Natural killer cell treated with Interleukin-12 subunit alpha and Interleukin-12 subunit beta and Interleukin-15 and Interleukin-18, amount 100 ng/mL, for 72 hours (primary cell): ENCODE results near the gene IL1R2. TPM values are rescaled to one million over a fixed set of nuclear protein-coding genes. Genes with fewer than 3 reads are reported as not detected.

ENCODE experiments used
- ATAC-seq, 2 donors: fragments of 150-1000 bp; cut with Tn5 transposase in 1 of 2; sonication (Bioruptor Pico), chemical (Tn5 transposase) in 1 of 2; 2 replicates each; pipeline ENCODE4 v1.10.0; 2021
- DNase-seq: peaks from one replicate; pipeline ENCODE4 v3.0.0; 2022; ENCODE audit warnings: low spot score
- H3K27ac Mint-ChIP-seq, 2 donors: 1 replicate in 1 of 2; 2 replicates in 1 of 2; pipeline ENCODE4 v1.8.0; 2022; ENCODE audit warnings: mixed read lengths in 2 of 2, mild to moderate bottlenecking in 1 of 2, moderate library complexity in 1 of 2
- H3K27me3 Mint-ChIP-seq, 2 donors: 1 replicate in 1 of 2; 2 replicates in 1 of 2; pipeline ENCODE4 v1.8.0; 2022; ENCODE audit warnings: mixed read lengths in 2 of 2
- H3K36me3 Mint-ChIP-seq: one replicate; pipeline ENCODE4 v1.8.0; 2022; ENCODE audit warnings: mixed read lengths
- H3K4me1 Mint-ChIP-seq, 2 donors: 1 replicate in 1 of 2; 2 replicates in 1 of 2; pipeline ENCODE4 v1.8.0; 2022; ENCODE audit warnings: low read depth in 2 of 2, mixed read lengths in 2 of 2, mild to moderate bottlenecking in 1 of 2
- H3K4me3 Mint-ChIP-seq: one replicate; pipeline ENCODE4 v1.8.0; 2022; ENCODE audit warnings: mixed read lengths
- H3K9me3 Mint-ChIP-seq: 2 replicates; pipeline ENCODE4 v1.8.0; 2022; ENCODE audit warnings: mixed read lengths
- total RNA-seq, 2 donors: library from RNA; stranded (reverse); gene quantifications; one replicate each; pipeline ENCODE4 v1.2.3, GENCODE V29; 2022

IL1R2 gene
- total RNA-seq, 2 donors from 2014 or later, result not detected

- Mint-ChIP-seq H3K27me3 (peaks cover 37 to 38% of the 10 kb centered on the region in 2 donors), H3K27ac (no peak overlapping the region), H3K36me3 (no peaks in the 10 kb centered on the region), H3K4me1 (peaks cover 12 to 36% of the 10 kb centered on the region in 2 donors), H3K9me3 (no peaks in the 10 kb centered on the region), H3K4me3 (no peak overlapping the region)
- ATAC-seq (no peak), DNase-seq (no peak)
Observed at GRCh38 chr2:102025583-102026267, 34.0 kb downstream of the IL1R2 start.

DNA sequence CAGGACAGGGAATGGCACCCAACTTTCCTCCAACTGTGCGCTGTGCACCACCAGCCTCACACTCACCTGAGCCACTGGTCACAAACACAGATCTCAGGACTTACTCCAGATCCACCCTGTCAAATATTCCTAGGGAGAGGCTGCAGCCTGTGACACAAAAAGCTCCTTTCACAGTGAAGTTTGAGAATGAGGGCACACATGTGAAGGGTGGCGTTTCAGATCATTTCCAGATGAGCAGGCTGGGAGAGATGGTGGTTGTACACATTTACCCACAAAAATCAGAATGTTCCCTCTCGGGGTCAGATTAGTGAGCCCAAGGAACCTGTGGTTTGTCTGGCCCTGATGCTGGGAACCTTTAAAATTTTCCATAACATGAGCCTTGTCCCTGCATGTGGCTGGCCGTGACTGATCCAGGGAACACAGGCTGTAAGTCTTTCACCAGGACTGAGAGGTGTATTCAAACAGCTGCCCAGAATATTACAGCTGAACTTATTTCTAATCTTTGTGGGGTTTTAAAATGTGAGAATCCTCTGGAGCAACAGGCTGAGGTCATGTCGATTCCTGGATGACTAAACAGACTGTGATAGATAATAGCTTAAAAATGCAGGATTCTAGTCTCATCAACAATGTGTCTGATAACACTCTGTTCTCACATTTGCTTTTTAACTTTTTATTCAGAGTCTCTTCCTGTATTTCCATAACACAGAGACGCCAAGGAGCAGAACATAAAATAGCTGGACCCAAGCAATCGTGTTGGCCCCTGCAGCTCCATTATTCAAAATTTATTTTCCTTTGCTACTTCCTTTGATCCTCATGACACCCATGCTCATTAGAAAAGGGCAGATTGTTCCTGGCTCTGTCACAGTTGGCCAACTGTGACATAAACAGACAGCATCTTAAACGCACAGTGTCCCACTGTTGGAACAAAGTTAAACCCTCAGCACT lies 35.5 kb downstream of the IL1R2 start:
- Mint-ChIP-seq H3K27ac (no peak overlapping the region), H3K4me3 (no peak overlapping the region), H3K9me3 (no peaks in the 10 kb centered on the region), H3K4me1 (peaks cover 12 to 30% of the 10 kb centered on the region in 2 donors), H3K36me3 (no peaks in the 10 kb centered on the region), H3K27me3 (peaks cover 30 to 31% of the 10 kb centered on the region in 2 donors)
- ATAC-seq (no peak), DNase-seq (no peak)

GRCh38 chr2:102028470-102028869 lies 36.7 kb downstream of the IL1R2 start:
- no peak overlapping the region for H3K4me3 Mint-ChIP-seq
- H3K9me3 Mint-ChIP-seq, result no peaks in the 10 kb centered on the region
- no peak overlapping the region for H3K27ac Mint-ChIP-seq
- no peak for DNase-seq
- H3K36me3 Mint-ChIP-seq, result no peaks in the 10 kb centered on the region
- H3K27me3 Mint-ChIP-seq, result peaks cover 31 to 35% of the 10 kb centered on the region in 2 donors
- ATAC-seq, result no peak
- peaks cover 20 to 39% of the 10 kb centered on the region in 2 donors for H3K4me1 Mint-ChIP-seq

GRCh38 chr2:102029405-102029804 lies 37.6 kb downstream of the IL1R2 start:
- DNase-seq, result no peak
- no peaks in the 10 kb centered on the region for H3K9me3 Mint-ChIP-seq
- H3K27ac Mint-ChIP-seq, result no peak overlapping the region
- H3K36me3 Mint-ChIP-seq, result no peaks in the 10 kb centered on the region
- peaks cover 32 to 37% of the 10 kb centered on the region in 2 donors for H3K27me3 Mint-ChIP-seq
- peaks cover 25 to 44% of the 10 kb centered on the region in 2 donors for H3K4me1 Mint-ChIP-seq
- H3K4me3 Mint-ChIP-seq, result no peak overlapping the region
- no peak for ATAC-seq

GRCh38 chr2:102029952-102030351 lies 38.2 kb downstream of the IL1R2 start:
- no peak for DNase-seq
- ATAC-seq, result no peak
- Mint-ChIP-seq H3K9me3 (no peaks in the 10 kb centered on the region), H3K27ac (no peak overlapping the region), H3K27me3 (peaks cover 32 to 41% of the 10 kb centered on the region in 2 donors), H3K4me1 (peaks cover 30 to 40% of the 10 kb centered on the region in 2 donors), H3K36me3 (no peaks in the 10 kb centered on the region), H3K4me3 (no peak overlapping the region)

DNA sequence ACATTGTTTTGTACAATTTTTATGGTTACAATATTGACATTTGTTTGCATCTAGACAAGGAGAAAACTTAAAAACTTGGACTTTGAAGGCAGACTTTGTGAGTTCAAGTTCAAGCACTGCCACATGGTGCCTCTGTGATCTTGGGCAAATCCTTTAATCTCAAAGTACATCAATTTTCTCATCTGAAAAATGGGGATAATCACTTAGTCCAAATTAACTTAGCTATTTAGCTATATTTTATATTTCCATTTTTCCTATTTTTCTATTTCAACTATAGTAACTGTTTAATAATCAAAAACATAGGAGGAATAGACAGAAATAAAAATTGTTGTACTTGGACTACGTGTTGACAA lies 38.7 kb downstream of the IL1R2 start:
- Mint-ChIP-seq H3K4me1 (peaks cover 32 to 35% of the 10 kb centered on the region in 2 donors), H3K27me3 (peaks cover 32 to 41% of the 10 kb centered on the region in 2 donors), H3K36me3 (no peaks in the 10 kb centered on the region), H3K9me3 (no peaks in the 10 kb centered on the region), H3K4me3 (no peak overlapping the region), H3K27ac (no peak overlapping the region)
- DNase-seq (no peak), ATAC-seq (no peak)

DNA sequence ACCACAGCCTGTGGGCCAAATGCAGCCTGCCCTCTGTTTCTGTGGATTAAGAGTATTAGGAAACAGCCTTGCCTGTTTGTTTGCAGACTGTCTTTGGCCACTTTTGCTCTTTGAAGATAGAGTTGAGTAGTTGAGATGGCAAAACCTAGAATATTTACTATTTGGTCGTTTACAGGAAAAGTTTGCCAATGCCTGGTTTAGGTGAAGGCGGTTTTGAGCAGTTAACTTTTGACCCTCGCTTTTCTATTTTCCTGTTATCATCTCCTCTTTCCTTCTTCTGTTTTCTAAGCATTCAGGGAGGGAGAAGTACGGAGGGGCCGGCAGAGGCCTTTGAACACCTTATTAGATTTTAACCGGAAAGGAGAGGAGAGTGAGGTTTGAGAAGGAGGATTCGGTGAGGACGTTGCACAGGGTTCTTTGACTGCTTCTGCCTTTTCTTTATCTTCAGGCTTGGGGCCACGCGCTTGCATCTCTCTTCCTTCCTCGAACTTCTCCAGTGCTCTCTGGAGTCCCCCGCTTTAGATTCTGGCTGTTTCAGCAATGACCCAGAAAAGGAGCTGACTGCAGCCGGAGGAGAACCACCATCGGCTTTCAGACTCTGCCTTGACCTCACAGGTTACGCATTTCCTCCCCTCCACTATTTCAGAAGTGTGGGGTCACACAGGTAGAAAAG lies 39.2 kb downstream of the IL1R2 start:
- ATAC-seq, result no peak

DNA sequence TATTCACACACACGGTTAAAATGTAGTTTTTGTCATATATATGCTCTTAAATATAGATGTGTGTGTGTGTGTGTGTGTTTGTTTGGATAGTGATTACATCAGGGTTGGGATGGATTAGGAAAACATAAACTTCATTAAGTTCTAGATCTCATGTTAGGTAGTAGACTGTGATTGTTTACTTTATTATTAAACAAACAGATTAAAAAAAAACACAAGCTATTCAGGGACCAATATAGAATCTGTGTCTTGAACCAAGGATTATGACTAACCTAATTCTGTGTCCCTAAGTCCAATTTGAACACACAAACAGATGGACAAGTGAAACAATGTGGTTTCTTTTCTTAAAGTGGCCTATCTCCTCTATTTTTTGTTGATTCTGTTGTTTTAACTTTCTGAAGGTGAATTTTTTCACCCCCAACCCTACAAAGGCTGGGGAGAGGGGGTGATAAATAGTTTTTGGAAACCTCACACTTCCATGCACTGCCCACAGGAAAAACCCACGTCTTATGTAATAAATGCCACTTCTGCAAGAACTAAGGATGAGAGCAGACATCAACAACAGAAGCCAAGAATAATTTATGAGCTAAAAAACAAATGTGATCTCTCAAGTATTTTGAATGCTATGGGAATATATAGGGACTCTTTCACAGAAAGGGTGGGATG lies 40.7 kb downstream of the IL1R2 start:
- H3K9me3 Mint-ChIP-seq, result no peaks in the 10 kb centered on the region
- H3K4me3 Mint-ChIP-seq, result no peak overlapping the region
- peaks cover 26 to 39% of the 10 kb centered on the region in 2 donors for H3K27me3 Mint-ChIP-seq
- no peak for ATAC-seq
- peak overlapping the region in 1 of 2 donors; percentile 59 for H3K27ac Mint-ChIP-seq
- no peaks in the 10 kb centered on the region for H3K36me3 Mint-ChIP-seq
- H3K4me1 Mint-ChIP-seq, result peaks cover 30 to 34% of the 10 kb centered on the region in 2 donors
- DNase-seq, result no peak

More for the DNA sequence above, 39.2 kb downstream of the IL1R2 start:
- no peak overlapping the region for H3K4me3 Mint-ChIP-seq
- H3K9me3 Mint-ChIP-seq, result no peaks in the 10 kb centered on the region
- DNase-seq, result no peak
- no peaks in the 10 kb centered on the region for H3K36me3 Mint-ChIP-seq
- H3K27me3 Mint-ChIP-seq, result peaks cover 30 to 40% of the 10 kb centered on the region in 2 donors
- H3K4me1 Mint-ChIP-seq, result peaks cover 30 to 34% of the 10 kb centered on the region in 2 donors
- H3K27ac Mint-ChIP-seq, result no peak overlapping the region

DNA sequence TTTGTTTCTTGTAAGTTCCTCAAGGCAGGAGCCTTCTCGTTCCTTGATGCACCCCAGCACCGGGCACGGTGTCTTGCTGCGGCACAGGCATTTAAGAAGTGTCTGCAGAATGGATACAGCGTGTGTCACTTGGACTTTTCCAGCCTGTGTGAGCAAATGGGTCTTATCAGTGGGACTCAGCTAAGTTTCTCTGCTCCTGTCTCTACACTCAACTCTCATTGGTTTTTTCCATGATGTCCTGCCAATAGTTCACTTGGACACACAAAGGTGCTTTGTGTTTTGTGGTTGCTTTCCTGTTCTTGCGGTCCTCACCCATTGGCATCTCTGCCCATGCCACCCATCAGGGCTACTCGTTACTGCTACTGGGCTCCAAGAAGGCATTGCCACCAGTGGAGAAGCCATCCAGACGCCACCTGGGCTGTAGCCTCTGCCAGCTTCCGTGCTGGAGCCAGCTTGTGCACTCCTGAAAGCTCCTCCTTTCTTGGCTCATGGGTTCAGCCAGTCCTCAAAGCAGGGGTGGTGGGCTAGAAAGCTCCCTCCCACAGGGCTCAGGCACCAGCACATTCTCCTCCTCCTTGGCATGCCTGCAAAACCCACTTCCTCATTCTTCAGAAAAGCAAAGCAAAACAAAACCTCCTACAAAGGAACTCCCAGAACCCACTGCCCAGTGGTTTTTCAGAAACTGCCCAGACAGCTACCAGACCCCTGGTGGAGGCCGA lies 41.4 kb downstream of the IL1R2 start:
- Mint-ChIP-seq H3K36me3 (no peaks in the 10 kb centered on the region), H3K4me3 (peak overlapping the region; percentile 43), H3K9me3 (no peaks in the 10 kb centered on the region), H3K27ac (peak overlapping the region in 1 of 2 donors; percentile 59), H3K27me3 (peaks cover 20 to 34% of the 10 kb centered on the region in 2 donors), H3K4me1 (peaks cover 28 to 34% of the 10 kb centered on the region in 2 donors)
- no peak for ATAC-seq
- DNase-seq, result no peak

DNA sequence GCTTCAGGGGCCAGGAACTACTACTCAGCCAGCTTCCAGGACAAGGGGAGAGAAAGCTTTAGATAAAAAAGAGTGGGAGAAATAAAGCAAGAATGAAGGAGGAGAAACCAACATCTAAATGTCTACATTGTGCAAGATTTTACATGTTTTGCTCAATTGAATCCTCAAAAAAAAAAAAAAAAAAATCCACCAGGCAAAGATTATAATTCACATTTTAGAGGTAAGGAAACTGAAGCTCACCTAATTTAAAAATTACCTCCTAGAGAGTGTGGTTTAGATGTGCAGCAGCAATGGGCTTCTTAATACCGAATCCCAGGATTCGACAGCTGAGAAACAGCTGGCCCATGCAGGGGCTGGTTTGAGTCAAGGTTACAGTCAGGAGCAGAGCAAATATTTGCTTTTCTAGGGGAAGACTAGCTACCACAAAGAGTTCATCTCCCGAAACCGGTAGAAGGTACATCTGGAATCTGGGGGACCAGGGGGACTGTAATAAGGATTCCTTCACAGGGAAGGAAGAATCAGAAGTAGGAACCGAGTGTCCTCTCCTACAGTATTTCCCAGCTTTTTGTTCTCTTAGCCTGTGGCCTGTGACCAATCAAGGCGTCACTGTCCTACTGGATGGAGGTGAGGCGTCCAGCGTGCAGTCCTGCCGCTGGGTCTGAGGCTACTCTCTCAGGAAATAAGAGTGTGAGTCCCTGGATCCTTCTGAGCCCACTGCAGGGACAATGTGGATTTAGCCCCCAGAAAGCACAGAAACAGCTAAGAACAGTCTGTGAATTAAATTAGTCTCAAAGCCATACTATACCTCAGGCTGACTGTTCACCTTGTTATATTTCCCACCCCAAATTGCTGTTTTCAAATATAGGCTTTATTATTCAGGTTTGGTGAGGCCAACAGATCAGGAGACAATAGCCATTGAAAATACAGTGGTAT lies 42.3 kb downstream of the IL1R2 start:
- H3K9me3 Mint-ChIP-seq, result no peaks in the 10 kb centered on the region
- peak overlapping the region; percentile 26 to 59 for H3K27ac Mint-ChIP-seq
- peaks cover 21 to 31% of the 10 kb centered on the region in 2 donors for H3K4me1 Mint-ChIP-seq
- no peaks in the 10 kb centered on the region for H3K36me3 Mint-ChIP-seq
- no peak for ATAC-seq
- H3K27me3 Mint-ChIP-seq, result peaks cover 25 to 35% of the 10 kb centered on the region in 2 donors
- peak overlapping the region; percentile 43 for H3K4me3 Mint-ChIP-seq
- DNase-seq, result no peak

GRCh38 chr2:102034683-102035548 lies 43.2 kb downstream of the IL1R2 start:
- H3K4me1 Mint-ChIP-seq, result peaks cover 14 to 24% of the 10 kb centered on the region in 2 donors
- peaks cover 33 to 34% of the 10 kb centered on the region in 2 donors for H3K27me3 Mint-ChIP-seq
- no peak for ATAC-seq

More at GRCh38 chr2:102034683-102035548, 43.2 kb downstream of the IL1R2 start:
- Mint-ChIP-seq H3K27ac (peak overlapping the region in 1 of 2 donors; percentile 26), H3K9me3 (no peaks in the 10 kb centered on the region), H3K36me3 (no peaks in the 10 kb centered on the region), H3K4me3 (no peak overlapping the region)
- no peak for DNase-seq
